BLaER1 treated with 17β-estradiol and CSF1 and Interleukin-3, amounts not matched to agents 10 nM and 100 nM (cell line): ENCODE measurements around the gene DCP2.

Source experiments
- H3K27ac ChIP-seq, 11 experiments: shearing (Covaris generic); formaldehyde crosslinking; 2 replicates each; pipeline ENCODE4 v1.8.1; 2022
- H3K27me3 ChIP-seq, 11 experiments: shearing (Covaris generic); formaldehyde crosslinking; 2 replicates each; pipeline ENCODE4 v1.8.1; 2022
- H3K36me3 ChIP-seq, 11 experiments: shearing (Covaris generic); formaldehyde crosslinking; 2 replicates each; pipeline ENCODE4 v1.8.1; 2022
- H3K4me1 ChIP-seq, 10 experiments: shearing (Covaris generic); formaldehyde crosslinking; 2 replicates each; pipeline ENCODE4 v1.8.1; 2022
- H3K4me2 ChIP-seq, 11 experiments: shearing (Covaris generic); formaldehyde crosslinking; 2 replicates each; pipeline ENCODE4 v1.8.1; 2022
- H3K4me3 ChIP-seq, 10 experiments: shearing (Covaris generic); formaldehyde crosslinking; 2 replicates each; pipeline ENCODE4 v1.8.1; 2022
- H3K9ac ChIP-seq, 11 experiments: shearing (Covaris generic); formaldehyde crosslinking; 2 replicates each; pipeline ENCODE4 v1.8.1; 2022
- H3K9me3 ChIP-seq, 11 experiments: shearing (Covaris generic); formaldehyde crosslinking; replicated peaks in 1 of 11; 2 replicates each; pipeline ENCODE4 v1.8.1; 2022
- H4K20me1 ChIP-seq, 11 experiments: shearing (Covaris generic); formaldehyde crosslinking; 2 replicates each; pipeline ENCODE4 v1.8.1; 2022
- Cebpa-rat ChIP-seq, 11 experiments: shearing (Covaris generic); IDR thresholded peaks; 2 replicates each; pipeline ENCODE4 v1.8.1; 2022

The DCP2 gene

DNA sequence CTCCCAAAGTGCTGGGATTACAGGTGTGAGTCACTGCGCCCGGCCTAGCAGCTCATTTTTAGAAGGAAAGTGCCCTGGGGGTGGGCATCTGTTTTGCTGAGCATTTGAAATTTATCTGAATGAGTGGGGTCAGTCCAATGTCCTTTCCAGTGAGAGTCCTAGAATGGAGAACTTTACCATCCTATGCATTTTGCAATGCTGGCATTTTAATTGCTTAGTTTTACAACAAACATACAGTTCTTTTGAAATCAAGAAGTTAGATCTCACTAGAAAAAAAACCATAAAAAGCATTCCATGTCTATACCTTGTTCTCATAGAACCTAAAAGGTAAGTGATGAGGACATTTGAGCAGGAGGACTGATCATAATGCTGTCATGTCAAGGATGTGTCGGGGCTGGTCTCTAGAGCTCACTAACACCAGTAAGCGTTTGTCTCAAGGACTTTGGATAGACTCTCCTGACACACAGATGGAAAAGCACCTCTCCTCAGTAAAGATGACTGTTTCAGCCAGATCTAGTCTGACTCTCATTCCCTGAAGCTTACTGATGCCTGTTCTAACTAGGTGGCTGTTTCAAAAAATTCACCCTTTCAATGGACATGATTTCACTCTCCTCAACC, 83.9 kb downstream of the DCP2 start:
- H3K36me3 ChIP-seq, result no peaks in the 10 kb centered on the region
- H3K27me3 ChIP-seq, result peaks cover 0 to 14% (median 0%) of the 10 kb centered on the region in 11 experiments; a peak in 3 of 22 replicates
- H3K9ac ChIP-seq, result no peak overlapping the region
- TF ChIP-seq Cebpa-rat (IDR thresholded peaks at IDR 0.05), result no peak
- no peaks in the 10 kb centered on the region for H3K9me3 ChIP-seq
- H3K4me3 ChIP-seq, result no peak overlapping the region
- peak overlapping the region; percentile 12 to 89 (median 71); a peak in 19 of 22 replicates for H3K4me2 ChIP-seq
- H3K27ac ChIP-seq, result no peak overlapping the region
- no peaks in the 10 kb centered on the region for H4K20me1 ChIP-seq
- H3K4me1 ChIP-seq, result peaks cover 66 to 81% (median 71%) of the 10 kb centered on the region in 10 experiments

DNA sequence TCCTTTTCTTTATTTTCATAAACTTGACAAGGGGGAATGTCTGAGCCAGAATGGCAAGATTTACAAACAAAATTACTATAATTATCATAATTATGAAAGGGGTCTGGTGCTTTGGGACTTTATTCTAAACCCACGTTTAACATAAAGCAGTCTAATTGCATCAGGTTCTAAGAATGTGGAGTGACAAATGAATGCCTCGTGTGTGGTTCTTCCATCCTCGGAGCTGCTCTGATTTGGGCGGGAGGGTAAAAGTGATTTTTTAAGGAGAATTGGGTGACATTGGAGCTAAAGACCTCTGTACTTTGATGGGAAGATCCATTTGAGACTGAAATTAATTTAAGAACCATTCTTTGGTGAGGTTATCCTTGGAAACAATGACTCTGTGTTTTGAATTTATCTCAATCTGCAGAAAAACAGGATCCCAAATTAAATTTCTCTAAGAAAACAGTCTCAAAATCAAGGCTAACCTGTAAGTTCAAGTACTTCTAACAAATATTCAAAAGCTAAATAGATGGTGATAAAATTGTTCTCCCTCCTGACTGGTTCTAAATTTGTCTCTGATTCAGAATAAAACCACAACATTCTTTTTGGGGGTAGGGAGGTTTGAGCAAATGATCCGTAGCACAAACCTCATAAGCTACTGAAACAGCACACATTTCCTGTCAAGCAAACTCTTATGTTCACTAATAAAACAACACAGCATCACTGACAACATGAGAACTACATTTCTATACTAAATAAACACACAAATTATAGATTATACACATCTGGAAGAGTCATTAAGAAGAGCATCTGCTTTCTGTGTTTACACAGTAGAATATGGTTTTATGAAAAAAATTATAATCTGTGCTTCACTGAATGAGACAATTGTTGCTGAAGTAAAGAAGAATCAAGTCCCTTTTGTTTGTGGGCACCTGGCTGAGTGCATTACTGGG, 85.5 kb downstream of the DCP2 start:
- Histone ChIP-seq H4K20me1 (no peaks in the 10 kb centered on the region), H3K36me3 (no peaks in the 10 kb centered on the region), H3K4me1 (peaks cover 61 to 79% (median 64%) of the 10 kb centered on the region in 10 experiments), H3K9ac (0 out of 22 replicates have a peak overlapping the region, but pooled peaks of 1 of the 11 experiments have one; percentile 14), H3K27ac (no peak overlapping the region), H3K4me3 (peak overlapping the region in 1 of 10 experiments; percentile 8; a peak in 1 of 20 replicates), H3K27me3 (peaks cover 0 to 14% (median 0%) of the 10 kb centered on the region in 11 experiments; a peak in 3 of 22 replicates), H3K9me3 (0 out of 22 replicates have a peak, but pooled peaks cover 0 to 2% (median 0%) of the 10 kb centered on the region in 11 experiments), H3K4me2 (peak overlapping the region; percentile 30 to 89 (median 71))
- TF ChIP-seq Cebpa-rat (IDR thresholded peaks at IDR 0.05), result no peak

DNA sequence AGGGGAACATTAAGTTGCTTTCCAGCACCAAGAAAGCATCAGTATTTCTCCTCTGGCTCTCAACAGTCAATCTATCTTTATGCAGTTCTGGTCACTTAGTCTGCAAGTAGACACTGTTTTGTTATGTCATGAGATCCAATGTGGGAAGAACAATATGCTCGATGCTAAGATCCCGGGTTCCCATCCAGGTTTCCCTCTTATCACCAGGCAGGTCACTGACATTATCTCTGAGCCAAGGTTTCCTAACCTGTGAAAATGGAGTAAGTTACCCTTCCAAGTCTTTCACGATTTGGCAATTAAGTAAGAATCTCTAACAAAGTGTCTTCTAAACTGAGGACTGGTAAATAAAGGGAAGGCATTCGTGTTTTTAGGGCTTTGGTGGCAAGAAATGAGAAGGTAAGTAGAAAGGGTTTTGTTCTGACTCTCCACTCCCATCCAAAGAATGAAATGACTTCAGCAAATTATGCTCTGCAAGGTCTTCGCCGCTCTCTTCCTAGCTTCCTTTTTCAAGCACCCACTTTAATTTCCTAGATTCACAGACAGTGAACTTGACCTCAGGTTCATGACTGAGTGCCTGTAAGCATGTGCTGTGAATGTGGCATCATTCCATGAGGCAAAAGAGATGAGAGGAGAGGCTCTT, 86.4 kb downstream of the DCP2 start:
- no peak for TF ChIP-seq Cebpa-rat (IDR thresholded peaks at IDR 0.05)
- no peaks in the 10 kb centered on the region for H3K36me3 ChIP-seq
- peaks cover 53 to 72% (median 56%) of the 10 kb centered on the region in 10 experiments for H3K4me1 ChIP-seq
- no peaks in the 10 kb centered on the region for H4K20me1 ChIP-seq
- peaks cover 0 to 14% (median 0%) of the 10 kb centered on the region in 11 experiments; a peak in 3 of 22 replicates for H3K27me3 ChIP-seq
- no peak overlapping the region; a peak in 1 of 20 replicates for H3K4me3 ChIP-seq
- H3K9me3 ChIP-seq, result peaks cover 0 to 11% (median 0%) of the 10 kb centered on the region in 11 experiments; a peak in 3 of 22 replicates
- 0 out of 22 replicates have a peak overlapping the region, but pooled peaks of 1 of the 11 experiments have one; percentile 14 for H3K9ac ChIP-seq
- H3K27ac ChIP-seq, result no peak overlapping the region
- H3K4me2 ChIP-seq, result peak overlapping the region; percentile 30 to 89 (median 71)

DNA sequence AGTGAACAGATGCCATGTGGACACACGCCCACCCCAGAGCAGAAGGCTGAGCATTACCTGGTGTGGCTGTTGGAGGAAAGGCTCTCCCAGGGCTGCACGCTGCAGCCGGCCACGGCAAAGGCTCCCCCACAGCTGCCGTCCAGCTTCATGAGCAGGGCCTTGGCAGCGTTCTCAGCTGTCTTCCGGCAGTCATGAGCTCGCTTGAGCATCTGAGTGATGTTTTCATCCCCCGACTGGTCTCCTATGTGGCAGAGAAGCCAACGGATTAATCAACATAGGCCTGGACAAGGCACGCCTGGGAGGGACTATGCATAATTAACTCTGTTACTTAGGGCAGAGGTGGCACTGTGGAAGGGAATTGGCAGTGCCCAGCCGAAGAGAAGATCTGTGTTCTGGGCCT, 87.3 kb downstream of the DCP2 start:
- H3K36me3 ChIP-seq, result no peaks in the 10 kb centered on the region
- H4K20me1 ChIP-seq, result no peaks in the 10 kb centered on the region
- peaks cover 45 to 70% (median 50%) of the 10 kb centered on the region in 10 experiments for H3K4me1 ChIP-seq
- no peak for TF ChIP-seq Cebpa-rat (IDR thresholded peaks at IDR 0.05)
- H3K27me3 ChIP-seq, result peaks cover 0 to 14% (median 0%) of the 10 kb centered on the region in 11 experiments; a peak in 3 of 22 replicates
- no peak overlapping the region for H3K4me3 ChIP-seq
- peak overlapping the region in 6 of 11 experiments; percentile 67 to 89 (median 80); a peak in 8 of 22 replicates for H3K4me2 ChIP-seq
- peaks cover 0 to 19% (median 0%) of the 10 kb centered on the region in 11 experiments; a peak in 4 of 22 replicates for H3K9me3 ChIP-seq
- no peak overlapping the region for H3K9ac ChIP-seq
- H3K27ac ChIP-seq, result no peak overlapping the region

DNA sequence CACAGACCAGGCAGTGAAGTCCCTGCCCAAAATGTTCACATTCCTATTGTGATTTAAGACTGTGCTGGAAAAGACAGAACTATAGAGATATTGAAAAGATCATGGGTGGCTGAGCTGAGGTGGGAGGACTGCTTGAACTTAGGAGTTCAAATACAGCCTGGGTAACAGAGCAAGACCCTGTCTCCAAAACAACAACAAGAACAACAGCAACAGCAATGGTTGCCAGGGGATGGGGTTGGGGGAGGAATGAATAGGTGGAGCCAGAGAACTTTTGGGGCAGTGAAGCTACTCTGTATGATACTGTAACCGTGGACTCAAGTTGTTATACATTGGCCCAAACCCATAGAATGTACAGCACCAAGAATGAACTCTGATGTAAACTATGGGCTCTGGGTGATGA, 88.2 kb downstream of the DCP2 start:
- Histone ChIP-seq H3K9ac (no peak overlapping the region), H3K9me3 (peaks cover 0 to 28% (median 0%) of the 10 kb centered on the region in 11 experiments; a peak in 6 of 22 replicates), H4K20me1 (no peaks in the 10 kb centered on the region), H3K4me2 (no peak overlapping the region), H3K27me3 (peaks cover 0 to 8% (median 0%) of the 10 kb centered on the region in 11 experiments; a peak in 2 of 22 replicates), H3K4me1 (peaks cover 37 to 70% (median 47%) of the 10 kb centered on the region in 10 experiments), H3K4me3 (no peak overlapping the region), H3K27ac (no peak overlapping the region), H3K36me3 (no peaks in the 10 kb centered on the region)
- no peak for TF ChIP-seq Cebpa-rat (IDR thresholded peaks at IDR 0.05)

DNA sequence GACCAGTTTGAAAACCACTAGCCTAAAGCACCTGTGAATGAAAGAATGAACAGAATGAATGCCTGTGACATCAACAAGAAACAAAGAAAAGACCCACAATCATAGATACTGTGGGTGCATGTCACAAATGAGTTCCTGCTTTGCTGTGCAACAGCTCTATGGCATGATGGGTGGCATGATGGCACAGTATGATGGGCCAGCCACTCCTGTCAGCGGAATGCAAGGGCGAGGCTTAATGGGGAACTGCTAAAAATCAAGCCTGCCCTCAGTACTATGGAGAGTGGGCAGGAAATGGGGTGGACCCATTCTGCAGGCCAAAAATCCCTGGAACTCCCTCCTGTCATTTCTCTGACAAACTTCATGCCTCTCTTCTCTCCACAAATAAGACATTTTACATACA, 89.0 kb downstream of the DCP2 start:
- Histone ChIP-seq H3K27me3 (0 out of 22 replicates have a peak, but pooled peaks cover 0 to 6% (median 0%) of the 10 kb centered on the region in 11 experiments), H3K4me1 (peaks cover 29 to 62% (median 40%) of the 10 kb centered on the region in 10 experiments), H3K4me3 (no peak overlapping the region), H3K27ac (no peak overlapping the region), H3K9me3 (peaks cover 0 to 29% (median 0%) of the 10 kb centered on the region in 11 experiments; a peak in 6 of 22 replicates), H3K4me2 (no peak overlapping the region), H4K20me1 (no peaks in the 10 kb centered on the region), H3K36me3 (no peaks in the 10 kb centered on the region), H3K9ac (no peak overlapping the region)
- no peak for TF ChIP-seq Cebpa-rat (IDR thresholded peaks at IDR 0.05)

DNA sequence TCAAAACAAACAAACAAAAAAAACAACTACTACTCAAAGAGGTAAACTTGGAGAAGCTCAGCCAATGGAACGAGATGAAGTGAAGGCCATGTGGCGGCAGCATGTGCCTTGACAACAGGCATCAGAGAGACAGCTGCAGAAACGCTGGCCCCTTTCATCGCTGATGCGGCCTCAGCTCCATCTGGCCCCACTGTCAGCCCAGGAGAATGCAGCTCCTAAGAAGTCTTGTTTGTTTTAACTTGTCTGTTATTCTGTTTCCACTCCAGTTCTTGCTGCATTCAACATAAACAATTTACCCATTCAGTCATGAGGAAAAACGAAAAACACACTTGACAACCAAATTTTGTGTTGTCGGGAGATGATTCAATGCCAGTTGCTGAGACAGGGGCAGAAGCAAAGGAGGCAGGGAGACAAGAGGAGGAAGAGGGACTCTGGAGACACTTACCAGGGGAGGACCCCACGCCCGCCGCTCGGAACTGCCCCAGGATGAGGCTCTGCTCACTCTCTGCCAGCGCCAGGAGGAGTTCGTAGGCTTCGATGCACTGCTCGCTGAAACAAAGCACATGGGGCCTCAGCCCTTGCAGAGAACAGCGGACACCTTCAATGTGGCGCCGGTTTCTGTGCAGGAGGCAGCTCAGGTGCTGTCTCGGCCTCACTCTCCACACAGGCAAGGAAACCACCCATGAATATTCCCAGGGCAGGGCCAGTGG, 91.2 kb downstream of the DCP2 start:
- H4K20me1 ChIP-seq, result no peaks in the 10 kb centered on the region

DNA sequence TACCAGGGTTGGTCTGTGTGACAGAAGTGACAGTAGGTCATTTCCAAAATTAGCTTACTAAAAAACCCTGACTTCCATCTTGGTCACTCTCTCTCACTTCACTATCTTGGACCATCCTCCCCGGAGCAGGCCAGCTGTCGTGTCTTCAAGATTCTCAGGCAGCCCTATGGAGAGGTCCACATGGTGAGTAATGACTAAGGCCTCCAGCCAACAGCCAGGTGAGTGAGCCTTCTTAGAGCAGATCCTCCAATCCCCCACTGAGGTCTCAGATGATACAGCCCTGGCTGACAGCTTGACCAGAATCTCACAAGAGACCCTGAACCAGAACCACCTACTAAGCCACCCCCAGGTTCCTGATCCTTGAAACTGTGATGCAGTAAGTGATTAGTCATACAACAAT, 92.0 kb downstream of the DCP2 start:
- H3K36me3 ChIP-seq, result no peaks in the 10 kb centered on the region
- H3K27ac ChIP-seq, result no peak overlapping the region
- no peaks in the 10 kb centered on the region for H4K20me1 ChIP-seq
- no peaks in the 10 kb centered on the region for H3K27me3 ChIP-seq
- H3K9me3 ChIP-seq, result peaks cover 0 to 35% (median 5%) of the 10 kb centered on the region in 11 experiments; a peak in 9 of 22 replicates
- H3K4me3 ChIP-seq, result no peak overlapping the region
- no peak overlapping the region for H3K9ac ChIP-seq
- peaks cover under 1 to 33% (median 11%) of the 10 kb centered on the region in 10 experiments; a peak in 14 of 20 replicates for H3K4me1 ChIP-seq
- H3K4me2 ChIP-seq, result peak overlapping the region in 6 of 11 experiments; percentile 1 to 51 (median 24); a peak in 9 of 22 replicates
- TF ChIP-seq Cebpa-rat (IDR thresholded peaks at IDR 0.05), result no peak

More for the DNA sequence above, 91.2 kb downstream of the DCP2 start:
- H3K4me3 ChIP-seq, result no peak overlapping the region
- no peaks in the 10 kb centered on the region for H3K36me3 ChIP-seq
- no peak overlapping the region for H3K9ac ChIP-seq
- H3K27me3 ChIP-seq, result no peaks in the 10 kb centered on the region
- H3K4me2 ChIP-seq, result no peak overlapping the region
- H3K4me1 ChIP-seq, result peaks cover 8 to 40% (median 19%) of the 10 kb centered on the region in 10 experiments
- peaks cover 0 to 29% (median 0%) of the 10 kb centered on the region in 11 experiments; a peak in 6 of 22 replicates for H3K9me3 ChIP-seq
- TF ChIP-seq Cebpa-rat (IDR thresholded peaks at IDR 0.05), result no peak
- no peak overlapping the region for H3K27ac ChIP-seq
